NCI-H748 (cell line): Measurements from ENCODE around the gene USP6NL.
"Not testable (repeated sequence)": the region's sequence is repeated elsewhere in the genome, so short reads cannot be mapped to it uniquely, and the experiment has no call there.

Source experiments
- DNase-seq: peaks from one replicate; lab custom pipeline; 2025; ENCODE audit not compliant: unreplicated experiment; lab: John Stamatoyannopoulos, UW

The USP6NL gene

GRCh38 chr10:11448545-11449244 lies 162.8 kb downstream of the USP6NL start:
- DNase-seq = no peak

GRCh38 chr10:11448190-11448544 lies 163.3 kb downstream of the USP6NL start:
- DNase-seq = no peak

- no peak for DNase-seq
Measured at GRCh38 chr10:11447586-11447985, 163.9 kb downstream of the USP6NL start.

GRCh38 chr10:11446864-11447263 lies 164.6 kb downstream of the USP6NL start:
- DNase-seq = no peak

- no peak for DNase-seq
Measured at GRCh38 chr10:11446133-11446532, 165.3 kb downstream of the USP6NL start.

- no peak for DNase-seq
Measured at GRCh38 chr10:11444531-11445228, 166.8 kb downstream of the USP6NL start.

GRCh38 chr10:11444155-11444530 lies 167.3 kb downstream of the USP6NL start:
- DNase-seq = no peak

- no peak for DNase-seq
Measured at GRCh38 chr10:11443468-11444154, 167.8 kb downstream of the USP6NL start.

GRCh38 chr10:11442001-11442773 lies 169.3 kb downstream of the USP6NL start:
- no peak for DNase-seq

- no peak for DNase-seq
Measured at GRCh38 chr10:11441151-11441535, 170.3 kb downstream of the USP6NL start.

GRCh38 chr10:11440250-11441150 lies 170.9 kb downstream of the USP6NL start:
- DNase-seq = peak; percentile 68

- DNase-seq = no peak
Measured at GRCh38 chr10:11439523-11440053, 171.9 kb downstream of the USP6NL start.

GRCh38 chr10:11437391-11438142 lies 173.9 kb downstream of the USP6NL start:
- DNase-seq = peak; percentile 43

- DNase-seq = not testable (repeated sequence)
Measured at GRCh38 chr10:11436445-11436844, 175.0 kb downstream of the USP6NL start.

- no peak for DNase-seq
Measured at GRCh38 chr10:11435581-11435981, 175.9 kb downstream of the USP6NL start.

GRCh38 chr10:11434324-11434723 lies 177.1 kb downstream of the USP6NL start:
- DNase-seq = peak; percentile 11

- no peak for DNase-seq
Measured at GRCh38 chr10:11433657-11434056, 177.8 kb downstream of the USP6NL start.

GRCh38 chr10:11431216-11431555 lies 180.3 kb downstream of the USP6NL start:
- no peak for DNase-seq

GRCh38 chr10:11430421-11431215 lies 180.8 kb downstream of the USP6NL start:
- DNase-seq = no peak
